RWPE1 (cell line): ENCODE results near the gene HDAC7.
A peak's percentile ranks its signal among the peaks of the same experiment; 100 is the strongest.

ENCODE experiments used
- CTCF ChIA-PET: fragments of 350-600 bp; sonication (Branson Sonifier 250); formaldehyde crosslinking; extraction: SDS; loops from one replicate; lab custom pipeline; 2021; lab: Yijun Ruan, JAX
- POLR2A ChIA-PET: fragments of 400-600 bp; formaldehyde crosslinking; extraction: SDS; loops from one replicate; lab custom pipeline; 2020; ENCODE audit warnings: antibody characterized with exemption; ENCODE audit not compliant: low non-redundant PET; lab: Yijun Ruan, JAX
- DNase-seq: peaks from one replicate; pipeline ENCODE4 v3.0.0; 2012; ENCODE audit warnings: low spot score
- H3K27ac ChIP-seq: fragments of 450-650 bp; 2 replicates; pipeline ENCODE4 v1.5.1; 2017
- CTCF ChIP-seq: fragments of 450-650 bp; conservative IDR thresholded peaks from 2 replicates; pipeline ENCODE4 v1.5.1; 2017; ENCODE audit warnings: low read depth, mild to moderate bottlenecking

Gene HDAC7

GRCh38 chr12:47754881-47755280 is 64.8 kb downstream of the HDAC7 start:
- ChIA-PET POLR2A (no interaction called here), CTCF (interaction anchor here (0.7 to 5.2 kb wide), 4 partner anchors 12 to 24 kb away, joined by 3 to 36 read pairs (median 14); partner anchors contain the start of gene SLC48A1)

DNA sequence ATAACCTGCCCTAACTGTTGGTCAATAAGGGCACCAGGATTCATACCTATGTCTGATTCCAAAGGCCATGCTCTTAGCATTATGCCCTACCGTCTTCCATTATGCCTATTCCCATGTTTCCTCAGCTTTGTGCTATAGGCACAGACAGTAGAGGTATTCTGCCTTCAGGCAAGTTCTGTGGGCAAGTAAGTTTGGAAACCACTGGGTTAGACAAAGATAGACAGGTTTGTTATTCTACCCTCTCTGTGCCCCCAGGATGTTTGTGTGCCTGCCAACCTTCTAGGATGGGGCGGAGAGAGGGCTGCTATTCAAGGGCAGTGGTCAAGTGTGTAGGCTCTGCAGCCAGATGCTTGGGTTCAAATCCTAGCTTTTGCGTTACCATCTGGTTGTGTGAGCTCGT is 65.6 kb downstream of the HDAC7 start:
- POLR2A ChIA-PET = interaction anchor here (1.0 kb wide), 1 partner anchor 26 kb away, joined by 3 read pairs; no protein-coding TSS in a partner anchor
- H3K27ac ChIP-seq = peak overlapping the region; percentile 93
- TF ChIP-seq CTCF = no peak
- peak; percentile 63 for DNase-seq
- CTCF ChIA-PET = interaction anchor here (0.7 to 5.2 kb wide), 4 partner anchors 11 to 788 kb away, joined by 3 to 36 read pairs (median 14); partner anchors contain the start of gene SLC48A1

More at GRCh38 chr12:47754881-47755280, 64.8 kb downstream of the HDAC7 start:
- H3K27ac ChIP-seq = peak overlapping the region; percentile 93; the same call in 1 of the 2 replicates
- no peak for TF ChIP-seq CTCF
- DNase-seq = no peak

DNA sequence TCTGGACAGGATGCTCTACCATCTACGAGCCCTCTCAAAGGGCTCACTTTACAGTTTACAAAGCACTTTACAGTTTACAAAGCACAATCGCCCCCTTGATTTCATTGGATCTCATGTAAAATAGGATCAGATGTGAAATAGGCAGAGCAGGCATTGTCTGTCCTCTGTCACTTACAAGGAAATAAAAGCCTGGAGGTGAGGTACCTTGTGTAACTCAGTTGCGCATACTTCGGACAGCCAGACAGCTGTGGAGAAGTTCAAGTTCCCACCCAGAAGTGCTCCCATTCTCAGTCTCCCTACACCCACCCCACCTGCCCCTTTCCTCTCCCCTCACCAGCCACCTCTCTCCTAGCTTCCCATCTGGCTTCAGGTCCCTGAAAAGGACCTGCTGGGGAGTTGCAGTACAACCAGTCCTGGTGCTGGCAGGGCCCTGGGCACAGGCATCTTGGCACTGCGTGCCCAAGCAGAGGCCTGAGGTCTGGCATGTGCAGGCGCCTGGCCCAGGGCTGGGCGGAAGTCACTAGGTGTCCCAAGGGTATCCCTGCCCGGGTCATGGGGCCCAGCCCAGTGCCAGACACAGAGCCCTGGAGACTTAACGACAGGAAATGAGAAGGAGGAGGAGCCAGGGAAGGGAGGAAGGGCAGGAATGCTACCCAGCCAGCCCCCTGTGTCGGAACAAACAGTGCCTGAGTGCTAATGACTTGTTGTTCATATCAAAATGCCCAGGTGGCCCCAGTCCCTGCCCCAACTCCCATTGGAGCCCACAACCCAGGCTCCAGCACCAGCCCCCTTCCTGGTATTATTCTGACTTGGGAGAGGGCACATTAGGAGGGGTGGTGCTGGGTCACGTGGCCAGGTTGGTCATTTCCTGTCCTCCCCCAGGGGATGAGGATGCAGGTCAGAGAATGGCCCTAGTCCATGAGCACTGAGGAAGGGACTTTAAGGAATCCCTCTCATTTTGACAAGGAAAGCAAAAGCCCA is 66.4 kb downstream of the HDAC7 start:
- no peak for TF ChIP-seq CTCF
- DNase-seq = peak; percentile 48
- CTCF ChIA-PET = interaction anchor here (0.7 to 5.2 kb wide), 3 partner anchors 10 to 789 kb away, joined by 3 to 36 read pairs (median 23); no protein-coding TSS in a partner anchor
- POLR2A ChIA-PET = interaction anchor here (1.0 kb wide), 1 partner anchor 27 kb away, joined by 3 read pairs; no protein-coding TSS in a partner anchor
- peak overlapping the region; percentile 93 for H3K27ac ChIP-seq

- peak; percentile 83 for DNase-seq
- POLR2A ChIA-PET = no interaction called here
Observed at GRCh38 chr12:47752552-47752951, 67.2 kb downstream of the HDAC7 start.

DNA sequence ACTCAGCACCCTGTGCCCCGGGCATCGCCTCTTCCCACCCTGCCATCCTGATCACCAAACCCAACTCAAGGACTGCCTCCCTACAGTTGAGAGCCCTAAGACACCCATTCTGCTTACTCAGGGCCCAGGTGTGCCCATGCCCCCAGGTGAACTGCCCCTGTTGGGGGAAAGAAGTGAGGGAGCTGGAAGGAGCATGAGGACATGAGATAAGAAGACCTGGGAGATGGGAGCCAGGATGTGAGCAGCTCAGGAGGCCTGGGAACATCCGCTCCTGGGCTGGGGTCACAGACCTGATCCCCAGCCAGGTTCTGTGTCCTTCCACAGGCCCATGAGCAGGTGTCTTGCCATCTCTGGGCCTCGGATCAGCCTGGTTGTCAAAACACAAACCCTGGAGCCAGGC is 67.6 kb downstream of the HDAC7 start:
- ChIA-PET POLR2A (no interaction called here), CTCF (interaction anchor here (0.9 to 5.2 kb wide), 2 partner anchors 9 to 20 kb away, joined by 3 to 36 read pairs; no protein-coding TSS in a partner anchor)
- H3K27ac ChIP-seq = peak overlapping the region; percentile 93
- no peak for DNase-seq
- TF ChIP-seq CTCF = no peak

More at GRCh38 chr12:47752552-47752951, 67.2 kb downstream of the HDAC7 start:
- no peak for TF ChIP-seq CTCF
- CTCF ChIA-PET = interaction anchor here (5.2 kb wide), 1 partner anchor 10 kb away, joined by 36 read pairs; no protein-coding TSS in a partner anchor
- peak overlapping the region; percentile 93 for H3K27ac ChIP-seq

DNA sequence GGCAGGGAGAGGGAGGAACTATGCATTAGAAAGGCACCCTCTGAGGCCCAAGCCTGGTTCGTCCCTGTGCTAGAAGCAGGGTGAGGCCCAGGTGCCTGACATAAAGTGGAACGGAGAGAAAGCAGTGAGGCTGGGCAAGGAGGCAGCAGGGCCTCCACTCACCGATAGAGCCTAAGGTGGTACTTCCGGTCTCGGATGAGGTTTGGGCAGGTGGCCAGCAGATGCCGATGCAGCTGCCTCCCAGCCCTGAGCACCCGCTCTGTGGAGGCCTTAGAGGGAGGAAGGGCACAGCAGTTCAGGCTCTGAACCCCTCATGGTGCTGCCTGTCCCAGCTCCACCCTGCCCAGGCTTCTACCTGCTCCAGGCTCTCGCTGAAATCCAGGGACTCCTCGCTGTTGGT is 68.1 kb downstream of the HDAC7 start:
- no peak for TF ChIP-seq CTCF
- DNase-seq = no peak
- ChIA-PET CTCF (interaction anchor here (0.9 kb wide), 1 partner anchor 21 kb away, joined by 3 read pairs; no protein-coding TSS in a partner anchor), POLR2A (no interaction called here)
- H3K27ac ChIP-seq = peak overlapping the region; percentile 93
